Parathyroid adenoma (tissue), 2 donors: Measurements from ENCODE around the gene CCDC85C.

ENCODE experiments used
- H2AFZ ChIP-seq: fragments of 300-600 bp; sonication (generic); one replicate; pipeline ENCODE4 v1.7.0; 2017; ENCODE audit warnings: antibody characterized with exemption, mild to moderate bottlenecking
- H3K27ac ChIP-seq: fragments of 300-600 bp; sonication (generic); one replicate; pipeline ENCODE4 v1.7.0; 2017
- H3K27me3 ChIP-seq: fragments of 300-600 bp; sonication (generic); one replicate; pipeline ENCODE4 v1.7.0; 2017; ENCODE audit warnings: low read length; ENCODE audit not compliant: control insufficient read depth, insufficient read depth
- H3K36me3 ChIP-seq: fragments of 300-600 bp; sonication (generic); one replicate; pipeline ENCODE4 v1.7.0; 2017; ENCODE audit warnings: low read length; ENCODE audit not compliant: control insufficient read depth, insufficient read depth
- H3K4me1 ChIP-seq: fragments of 300-600 bp; sonication (generic); one replicate; pipeline ENCODE4 v1.7.0; 2017; ENCODE audit warnings: control low read depth
- H3K4me2 ChIP-seq: fragments of 300-600 bp; sonication (generic); one replicate; pipeline ENCODE4 v1.7.0; 2017; ENCODE audit warnings: low read length
- H3K4me3 ChIP-seq: fragments of 300-600 bp; sonication (generic); one replicate; pipeline ENCODE4 v1.7.0; 2017; ENCODE audit warnings: low read depth, low read length
- H3K79me2 ChIP-seq: fragments of 300-600 bp; sonication (generic); one replicate; pipeline ENCODE4 v1.7.0; 2017; ENCODE audit warnings: control low read depth
- H3K9ac ChIP-seq: fragments of 300-600 bp; sonication (generic); one replicate; pipeline ENCODE4 v1.7.0; 2017; ENCODE audit warnings: mild to moderate bottlenecking
- H3K9me3 ChIP-seq: fragments of 300-600 bp; sonication (generic); one replicate; pipeline ENCODE4 v1.7.0; 2017; ENCODE audit warnings: low read length; ENCODE audit not compliant: control insufficient read depth
- CTCF ChIP-seq: fragments of 300-600 bp; sonication (generic); IDR thresholded peaks from one replicate; pipeline ENCODE4 v1.7.0; 2017; ENCODE audit warnings: antibody characterized with exemption, mild to moderate bottlenecking
- donor health status: primary hyperparathyroidism.

The CCDC85C gene

GRCh38 chr14:99602788-99603415 is 1.1 kb downstream of the CCDC85C start:
- Histone ChIP-seq H3K27ac (peak overlapping the region; percentile 7), H3K4me2 (peak overlapping the region; percentile 71), H3K4me3 (peak overlapping the region; percentile 1), H3K9me3 (no peaks in the 10 kb centered on the region), H2AFZ (no peak overlapping the region), H3K36me3 (no peaks in the 10 kb centered on the region), H3K79me2 (peaks cover 32% of the 10 kb centered on the region), H3K4me1 (peaks cover 28% of the 10 kb centered on the region), H3K9ac (no peak overlapping the region), H3K27me3 (no peaks in the 10 kb centered on the region)
- no peak for TF ChIP-seq CTCF

GRCh38 chr14:99602054-99602787 is 1.8 kb downstream of the CCDC85C start:
- Histone ChIP-seq H3K36me3 (no peaks in the 10 kb centered on the region), H3K4me2 (peak overlapping the region; percentile 71), H3K9ac (no peak overlapping the region), H3K4me1 (peaks cover 28% of the 10 kb centered on the region), H3K79me2 (peaks cover 36% of the 10 kb centered on the region), H3K9me3 (no peaks in the 10 kb centered on the region), H3K4me3 (peak overlapping the region; percentile 1), H3K27me3 (no peaks in the 10 kb centered on the region), H3K27ac (peak overlapping the region; percentile 7), H2AFZ (no peak overlapping the region)
- TF ChIP-seq CTCF = no peak

GRCh38 chr14:99601361-99601831 is 2.6 kb downstream of the CCDC85C start:
- no peaks in the 10 kb centered on the region for H3K9me3 ChIP-seq
- H2AFZ ChIP-seq = peak overlapping the region; percentile 50
- no peak overlapping the region for H3K9ac ChIP-seq
- H3K79me2 ChIP-seq = peaks cover 36% of the 10 kb centered on the region
- H3K27me3 ChIP-seq = no peaks in the 10 kb centered on the region
- peak overlapping the region; percentile 71 for H3K4me2 ChIP-seq
- H3K4me3 ChIP-seq = no peak overlapping the region
- peak overlapping the region; percentile 7 for H3K27ac ChIP-seq
- no peaks in the 10 kb centered on the region for H3K36me3 ChIP-seq
- peaks cover 31% of the 10 kb centered on the region for H3K4me1 ChIP-seq
- TF ChIP-seq CTCF = no peak

- no peaks in the 10 kb centered on the region for H3K36me3 ChIP-seq
- H3K27ac ChIP-seq = no peak overlapping the region
- H3K4me1 ChIP-seq = peaks cover 40% of the 10 kb centered on the region
- H3K79me2 ChIP-seq = peaks cover 40% of the 10 kb centered on the region
- H3K4me3 ChIP-seq = no peak overlapping the region
- H2AFZ ChIP-seq = no peak overlapping the region
- no peaks in the 10 kb centered on the region for H3K27me3 ChIP-seq
- TF ChIP-seq CTCF = no peak
- H3K9me3 ChIP-seq = no peaks in the 10 kb centered on the region
- no peak overlapping the region for H3K9ac ChIP-seq
- H3K4me2 ChIP-seq = no peak overlapping the region
Measured at GRCh38 chr14:99600232-99600888, 3.6 kb downstream of the CCDC85C start.
